Activated CD8-positive, alpha-beta memory T cell treated with anti-CD3 and anti-CD28 coated beads, Interleukin-2, amount 50 U/mL, for 24 hours (primary cell): ENCODE data around the gene LRMDA.

Experiments used
- DNase-seq: peaks from one replicate; pipeline ENCODE4 v3.0.0-alpha.2; 2020; ENCODE audit errors: extremely low read depth

LRMDA gene

GRCh38 chr10:75950307-75950706, 518.9 kb downstream of the LRMDA start:
- DNase-seq, result no peak

- DNase-seq, result no peak
Measured at GRCh38 chr10:75950997-75951589, 519.7 kb downstream of the LRMDA start.

- DNase-seq, result no peak
Measured at GRCh38 chr10:75951627-75952026, 520.2 kb downstream of the LRMDA start.

GRCh38 chr10:75952093-75952492, 520.7 kb downstream of the LRMDA start:
- DNase-seq, result no peak

- no peak for DNase-seq
Measured at GRCh38 chr10:75954486-75954885, 523.1 kb downstream of the LRMDA start.

GRCh38 chr10:75955973-75956502, 524.6 kb downstream of the LRMDA start:
- no peak for DNase-seq

GRCh38 chr10:75956624-75957023, 525.2 kb downstream of the LRMDA start:
- no peak for DNase-seq

GRCh38 chr10:75957314-75958120, 526.1 kb downstream of the LRMDA start:
- no peak for DNase-seq

- no peak for DNase-seq
Measured at GRCh38 chr10:75959209-75959608, 527.8 kb downstream of the LRMDA start.

GRCh38 chr10:75959912-75960311, 528.5 kb downstream of the LRMDA start:
- no peak for DNase-seq

GRCh38 chr10:75962395-75963061, 531.1 kb downstream of the LRMDA start:
- DNase-seq, result no peak

GRCh38 chr10:75967491-75967890, 536.1 kb downstream of the LRMDA start:
- DNase-seq, result no peak

GRCh38 chr10:75969031-75969430, 537.6 kb downstream of the LRMDA start:
- DNase-seq, result no peak

GRCh38 chr10:75971402-75972211, 540.2 kb downstream of the LRMDA start:
- no peak for DNase-seq

- DNase-seq, result no peak
Measured at GRCh38 chr10:75972491-75973276, 541.3 kb downstream of the LRMDA start.

- DNase-seq, result no peak
Measured at GRCh38 chr10:75974080-75974479, 542.7 kb downstream of the LRMDA start.

- no peak for DNase-seq
Measured at GRCh38 chr10:75976681-75977080, 545.3 kb downstream of the LRMDA start.

- DNase-seq, result no peak
Measured at GRCh38 chr10:75977139-75977538, 545.7 kb downstream of the LRMDA start.

GRCh38 chr10:75978213-75978612, 546.8 kb downstream of the LRMDA start:
- no peak for DNase-seq

- DNase-seq, result no peak
Measured at GRCh38 chr10:75980419-75981002, 549.1 kb downstream of the LRMDA start.
